Endothelial cell of umbilical vein (primary cell): ENCODE results near the gene OAF. TPM values are rescaled to one million over a fixed set of nuclear protein-coding genes. Genes with fewer than 3 reads are reported as not detected.

Source experiments
- BruUV-seq: library from RNA; stranded (reverse); fragments of 400-500 nt; replicated peaks from 2 replicates; lab custom pipeline; 2021; lab: Mats Ljungman, UMichigan
- CTCF ChIA-PET: fragments of 300-600, 350-600 bp; sonication (Branson Sonifier 250); formaldehyde crosslinking; loops from one replicate; lab custom pipeline; 2021; ENCODE audit warnings: antibody characterized with exemption, inconsistent platforms; lab: Charles Lee
- POLR2A ChIA-PET: fragments of 300-600, 350-600 bp; sonication (Branson Sonifier 250); formaldehyde crosslinking; loops from one replicate; lab custom pipeline; 2021; ENCODE audit warnings: antibody characterized with exemption, inconsistent platforms; lab: Charles Lee
- DNase-seq: peaks from one replicate; pipeline ENCODE4 v3.0.0-alpha.2; 2011; ENCODE audit warnings: low read depth, low spot score
- FAIRE-seq: peaks from 2 replicates; lab custom pipeline; 2011; peaks lifted over from hg19 to GRCh38; lab: Jason Lieb, UNC
- H2AFZ ChIP-seq: 2 replicates; pipeline ENCODE4 v1.6.0; 2012; ENCODE audit warnings: low read depth, low read length, control low read depth, inconsistent platforms
- H3K27ac ChIP-seq: 2 replicates; pipeline ENCODE4 v1.5.1; 2011; ENCODE audit warnings: low read depth, mild to moderate bottlenecking, control low read depth, low read length, moderate library complexity; ENCODE audit not compliant: insufficient read depth
- H3K27me3 ChIP-seq, 2 experiments: 2 replicates each; pipeline versions ENCODE4 v1.6.0 to v1.6.1; 2011; ENCODE audit warnings: low read length in 2 of 2, mixed read lengths in 1 of 2; ENCODE audit not compliant: control insufficient read depth in 2 of 2, insufficient read depth in 2 of 2
- H3K36me3 ChIP-seq, 2 experiments: 2 replicates in 1 of 2; 3 replicates in 1 of 2; pipeline ENCODE4 v1.5.1; 2011; ENCODE audit warnings: low read length in 2 of 2, mild to moderate bottlenecking in 1 of 2, moderate library complexity in 1 of 2; ENCODE audit not compliant: control insufficient read depth in 2 of 2, insufficient read depth in 2 of 2; ENCODE audit errors: extremely low read depth in 1 of 2
- H3K4me1 ChIP-seq: 3 replicates; pipeline ENCODE4 v1.5.1; 2011; ENCODE audit warnings: mild to moderate bottlenecking, low read length; ENCODE audit not compliant: control insufficient read depth, insufficient read depth; ENCODE audit errors: extremely low read depth
- H3K4me2 ChIP-seq: 2 replicates; pipeline ENCODE4 v1.6.1; 2011; ENCODE audit warnings: low read length, control low read depth, mixed read lengths; ENCODE audit not compliant: insufficient read depth
- H3K4me3 ChIP-seq, 3 experiments: fragments of 200-600 bp in 1 of 3; sonication (generic), shearing (Covaris generic) in 1 of 3; replicated peaks in 1 of 3; 2 replicates each; pipeline ENCODE4 v1.5.1; 2011 to 2016; ENCODE audit warnings: control low read depth in 3 of 3, low read length in 3 of 3, mild to moderate bottlenecking in 2 of 3, inconsistent platforms in 1 of 3, low read depth in 1 of 3, moderate library complexity in 1 of 3; ENCODE audit not compliant: insufficient read depth in 1 of 3
- H3K79me2 ChIP-seq: 2 replicates; pipeline ENCODE4 v1.6.0; 2012; ENCODE audit warnings: low read length, inconsistent platforms; ENCODE audit not compliant: control insufficient read depth, insufficient read depth
- H3K9ac ChIP-seq: replicated peaks from 2 replicates; pipeline ENCODE3; 2011; ENCODE audit warnings: low read length, control low read depth; ENCODE audit not compliant: insufficient read depth; ENCODE audit errors: extremely low read depth
- H3K9me1 ChIP-seq: replicated peaks from 3 replicates; pipeline ENCODE4 v1.6.0; 2011; ENCODE audit warnings: mild to moderate bottlenecking, low read length; ENCODE audit not compliant: control insufficient read depth, insufficient read depth; ENCODE audit errors: extremely low read depth
- H3K9me3 ChIP-seq: replicated peaks from 2 replicates; pipeline ENCODE4 v1.5.1; 2012; ENCODE audit warnings: low read length, inconsistent platforms; ENCODE audit not compliant: control insufficient read depth, insufficient read depth
- H4K20me1 ChIP-seq: replicated peaks from 2 replicates; pipeline ENCODE3; 2011; ENCODE audit warnings: mild to moderate bottlenecking, low read length; ENCODE audit not compliant: control insufficient read depth, insufficient read depth; ENCODE audit errors: extremely low read depth
- CTCF ChIP-seq, 2 donors: IDR thresholded peaks; 1 replicate in 1 of 2; 2 replicates in 1 of 2; pipeline ENCODE4 v1.5.1; 2011; ENCODE audit warnings: low read length in 2 of 2, mild to moderate bottlenecking in 2 of 2, moderate library complexity in 2 of 2, control low read depth in 1 of 2, inconsistent platforms in 1 of 2, low read depth in 1 of 2; ENCODE audit not compliant: insufficient read depth in 1 of 2; ENCODE audit errors: extremely low read depth in 1 of 2
- EZH2 ChIP-seq: IDR thresholded peaks from 2 replicates; pipeline ENCODE4 v1.6.1; 2012; ENCODE audit warnings: borderline replicate concordance, low read depth, mild to moderate bottlenecking, moderate library complexity, low read length, inconsistent platforms; ENCODE audit not compliant: severe bottlenecking
- FOS ChIP-seq: IDR thresholded peaks from 2 replicates; pipeline ENCODE4 v1.6.1; 2011; ENCODE audit warnings: mild to moderate bottlenecking, low read length, moderate library complexity, borderline replicate concordance; ENCODE audit not compliant: insufficient read depth
- GATA2 ChIP-seq: IDR thresholded peaks from 2 replicates; pipeline ENCODE4 v1.7.0; 2011; ENCODE audit warnings: low read depth, mild to moderate bottlenecking, moderate library complexity, mixed read lengths, low read length; ENCODE audit not compliant: insufficient read length, insufficient read depth
- JUN ChIP-seq: IDR thresholded peaks from 2 replicates; pipeline ENCODE4 v1.6.1; 2011; ENCODE audit warnings: borderline replicate concordance, low read depth; ENCODE audit not compliant: insufficient read length, insufficient read depth
- MAX ChIP-seq: IDR thresholded peaks from 2 replicates; pipeline ENCODE4 v1.6.1; 2011; ENCODE audit not compliant: insufficient read depth, insufficient read length
- MYC ChIP-seq: IDR thresholded peaks from one replicate; pipeline ENCODE4 v1.6.1; 2011; ENCODE audit warnings: mild to moderate bottlenecking, low read depth, low read length
- POLR2A ChIP-seq: IDR thresholded peaks from 2 replicates; pipeline ENCODE4 v1.6.1; 2012; ENCODE audit warnings: low read depth, mild to moderate bottlenecking, control low read depth, low read length
- POLR2AphosphoS5 ChIP-seq: IDR thresholded peaks from 2 replicates; pipeline ENCODE4 v1.6.1; 2012; ENCODE audit warnings: low read depth, mild to moderate bottlenecking, control low read depth, low read length, moderate library complexity; ENCODE audit not compliant: insufficient read depth
- dilution Hi-C: fragments of 300-500 bp; cut with MboI; formaldehyde crosslinking; loops from one replicate; pipeline ENCODE4 v1.15.0; 2019; ENCODE audit warnings: low sequenced_read_pairs; ENCODE audit not compliant: extremely low pct_ligation_motif_present
- intact Hi-C: fragments of 100-400 bp; cut with micrococcal nuclease; formaldehyde crosslinking; loops from one replicate; pipeline ENCODE4 v1.10.0; 2022
- polyA plus RNA-seq, 4 experiments: library from polyadenylated mRNA; depleted of rRNA in 3 of 4; stranded (reverse) in 3 of 4; unstranded in 1 of 4; fragments of >200 nt; gene quantifications; 2 replicates each; pipeline versions ENCODE4 v1.2.1 to v1.2.3, GENCODE V29; 2011 to 2012; ENCODE audit warnings: missing spikeins in 1 of 4
- total RNA-seq: library from RNA; stranded (reverse); gene quantifications from 2 replicates; pipeline ENCODE4 v1.2.3, GENCODE V29; 2021

Gene OAF
- total and polyA plus RNA-seq, 2 donors (not counting 3 experiments of a cell fraction or from before 2014, with no cell fraction given), result 32.1 to 33.8 TPM

GRCh38 chr11:120208001-120208441 is 2.8 kb upstream of the OAF start:
- CTCF ChIA-PET, result interaction anchor here (0.8 to 2.4 kb wide), 9 partner anchors 17 to 95 kb away, joined by 3 to 9 read pairs (median 5); no protein-coding TSS in a partner anchor
- no peak overlapping the region for H3K27ac ChIP-seq
- intact Hi-C loops, result no loop called here
- H4K20me1 ChIP-seq, result no peaks in the 10 kb centered on the region
- DNase-seq (peak; percentile 69), FAIRE-seq (peak; percentile 26)
- no peak overlapping the region for H3K4me3 ChIP-seq
- H3K9ac ChIP-seq, result no peak overlapping the region
- no peaks in the 10 kb centered on the region for H3K9me3 ChIP-seq
- H3K9me1 ChIP-seq, result no peaks in the 10 kb centered on the region
- peaks cover 34% of the 10 kb centered on the region for H3K4me1 ChIP-seq
- H3K27me3 ChIP-seq, result no peaks in the 10 kb centered on the region
- H3K4me2 ChIP-seq, result no peak overlapping the region
- peak overlapping the region; percentile 21 for H2AFZ ChIP-seq
- BruUV-seq, result no TSS peak
- POLR2A ChIA-PET, result no interaction called here
- H3K36me3 ChIP-seq, result no peaks in the 10 kb centered on the region
- no peak for TF ChIP-seq CTCF (IDR thresholded peaks at IDR 0.05; ENCODE audit: extremely low read depth in 1 of 2, insufficient read depth in 1 of 2, low read depth in 1 of 2, low read length in 2 of 2)
- TF ChIP-seq POLR2AphosphoS5, result no peak
- no peak for TF ChIP-seq GATA2
- TF ChIP-seq MAX, result no peak
- TF ChIP-seq POLR2A, result no peak
- TF ChIP-seq MYC, result no peak
- TF ChIP-seq JUN, result no peak
- TF ChIP-seq FOS, result no peak
- TF ChIP-seq EZH2, result no peak
- dilution Hi-C loops, result no loop called here
- peaks cover 9% of the 10 kb centered on the region for H3K79me2 ChIP-seq
